GM12878 (cell line): Measurements from ENCODE around the gene GBX1. TPM values are rescaled to one million over a fixed set of nuclear protein-coding genes. Genes with fewer than 3 reads are reported as not detected.

ENCODE experiments used
- ATAC-seq: fragments of 200-7000 bp; cut with Tn5 transposase; 3 replicates; pipeline ENCODE4 v1.9.1; 2020; ENCODE audit warnings: mild to moderate bottlenecking, moderate library complexity
- Bru-seq: library from RNA; stranded (reverse); fragments of 400-500 nt; gene quantifications from one replicate; lab custom pipeline; 2021; lab: Mats Ljungman, UMichigan
- BruChase-seq, 2 experiments: library from RNA; stranded (reverse); fragments of 400-500 nt; gene quantifications; one replicate each; lab custom pipeline; 2021; lab: Mats Ljungman, UMichigan
- BruUV-seq: library from RNA; stranded (reverse); fragments of 400-500 nt; replicated peaks from 2 replicates; lab custom pipeline; 2021; lab: Mats Ljungman, UMichigan
- CTCF ChIA-PET: fragments of 300-600 bp; sonication (Branson Sonifier 250); formaldehyde crosslinking; extraction: SDS; loops from one replicate; lab custom pipeline; 2021; ENCODE audit warnings: inconsistent platforms; lab: Yijun Ruan, JAX
- POLR2A ChIA-PET: fragments of 350-600 bp; formaldehyde crosslinking; extraction: SDS; loops from one replicate; lab custom pipeline; 2021; ENCODE audit warnings: inconsistent platforms; lab: Charles Lee
- RAD21 ChIA-PET: fragments of 300-600 bp; sonication (Branson Sonifier 250); formaldehyde crosslinking; loops from one replicate; lab custom pipeline; 2023; ENCODE audit warnings: antibody characterized with exemption; ENCODE audit not compliant: unreplicated experiment; lab: Charles Lee
- SMC1A ChIA-PET: fragments of 300-600 bp; sonication (Branson Sonifier 250); formaldehyde crosslinking; loops from one replicate; lab custom pipeline; 2023; ENCODE audit not compliant: unreplicated experiment, uncharacterized antibody; lab: Charles Lee
- DNase-seq: peaks from one replicate; pipeline ENCODE4 v3.0.0-alpha.2; 2011; ENCODE audit warnings: low read depth, low spot score
- FAIRE-seq: peaks from 3 replicates; lab custom pipeline; 2011; peaks lifted over from hg19 to GRCh38; lab: Jason Lieb, UNC
- H2AFZ ChIP-seq: 2 replicates; pipeline ENCODE4 v1.6.0; 2011; ENCODE audit warnings: low read depth, low read length, control low read depth; ENCODE audit not compliant: control insufficient read depth
- H3K27ac ChIP-seq: 2 replicates; pipeline ENCODE4 v1.5.1; 2011; ENCODE audit warnings: control low read depth; ENCODE audit not compliant: control insufficient read depth, insufficient read depth
- H3K27me3 ChIP-seq, 2 experiments: replicated peaks in 1 of 2; 2 replicates each; pipeline versions ENCODE4 v1.6.0 to v1.6.1; 2011; ENCODE audit warnings: low read length in 1 of 2; ENCODE audit not compliant: control insufficient read depth in 2 of 2, insufficient read depth in 2 of 2
- H3K36me3 ChIP-seq, 2 experiments: 2 replicates each; pipeline ENCODE4 v1.5.1; 2011; ENCODE audit warnings: low read length in 1 of 2; ENCODE audit not compliant: control insufficient read depth in 2 of 2, insufficient read depth in 2 of 2
- H3K4me1 ChIP-seq: 2 replicates; pipeline ENCODE4 v1.6.1; 2011; ENCODE audit warnings: mild to moderate bottlenecking, low read length, moderate library complexity, mixed read lengths; ENCODE audit not compliant: control insufficient read depth, insufficient read depth
- H3K4me2 ChIP-seq: 2 replicates; pipeline ENCODE4 v1.6.0; 2011; ENCODE audit warnings: control low read depth; ENCODE audit not compliant: control insufficient read depth, insufficient read depth
- H3K4me3 ChIP-seq: fragments of 200-600 bp; sonication (generic); 2 replicates; pipeline ENCODE4 v1.5.1; 2016
- H3K79me2 ChIP-seq: 2 replicates; pipeline ENCODE4 v1.6.0; 2011; ENCODE audit warnings: low read length; ENCODE audit not compliant: control insufficient read depth, insufficient read depth
- H3K9ac ChIP-seq: 2 replicates; pipeline ENCODE4 v1.8.0; 2011; ENCODE audit warnings: low read length, control low read depth, mixed read lengths; ENCODE audit not compliant: control insufficient read depth, insufficient read depth
- H3K9me3 ChIP-seq: replicated peaks from 3 replicates; pipeline ENCODE4 v1.5.1; 2011; ENCODE audit warnings: mild to moderate bottlenecking, low read length; ENCODE audit not compliant: control insufficient read depth, insufficient read depth
- H4K20me1 ChIP-seq: 2 replicates; pipeline ENCODE4 v1.6.0; 2011; ENCODE audit not compliant: control insufficient read depth, insufficient read depth
- SUZ12 ChIP-seq: fragments of 200-600 bp; sonication (generic); IDR thresholded peaks from one replicate; pipeline ENCODE4 v1.6.1; 2018; ENCODE audit warnings: antibody characterized with exemption, mild to moderate bottlenecking; ENCODE audit not compliant: unreplicated experiment
- ZNF622 ChIP-seq: fragments of 450-650 bp; IDR thresholded peaks from 2 replicates; pipeline ENCODE4 v1.6.1; 2017; ENCODE audit warnings: mild to moderate bottlenecking, inconsistent platforms
- WGBS: methylation state at CpG from one replicate; pipeline ENCODE4 v1.1.6; 2016; ENCODE audit warnings: low lambda C conversion rate; ENCODE audit not compliant: insufficient replicate concordance, insufficient coverage; ENCODE audit errors: missing lambda C conversion rate; 5-methylcytosine and 5-hydroxymethylcytosine counted together
- in situ Hi-C: fragments of 300-500 bp; cut with MboI; formaldehyde crosslinking; loops from 9 replicates; pipeline ENCODE4 v1.14.3; 2018; ENCODE audit warnings: mixed read lengths
- intact Hi-C: fragments of 100-400 bp; cut with micrococcal nuclease; formaldehyde crosslinking; loops from one replicate; pipeline ENCODE4 v1.14.2; 2022; ENCODE audit not compliant: unreplicated experiment
- long read RNA-seq, 2 experiments: library from polyadenylated mRNA; unstranded; transcript quantifications; one replicate each; pipeline ENCODE4 v2.0.0, GENCODE V29; 2019 to 2020
- polyA minus RNA-seq, 3 experiments: library from RNA; depleted of rRNA, polyadenylated mRNA; stranded (reverse); fragments of >200 nt; gene quantifications; 2 replicates each; pipeline ENCODE4 v1.2.3, GENCODE V29; 2011
- polyA plus RNA-seq, 11 experiments: library from polyadenylated mRNA; depleted of rRNA in 4 of 11; unstranded in 6 of 11; stranded (reverse) in 5 of 11; fragments of >200 nt; fragmentation: Nextera tagmentation in 4 of 11; fragmentation: Illumina TruSeq in 1 of 11; extraction: Ambion mirVana in 4 of 11; extraction: Trizol in 1 of 11; gene quantifications; 1 replicate in 1 of 11; 2 replicates in 10 of 11; pipeline versions ENCODE4 v1.2.1 to v1.2.3, GENCODE V29; 2011 to 2016; ENCODE audit warnings: inconsistent platforms in 2 of 11, missing spikeins in 2 of 11, low read depth in 1 of 11
- total RNA-seq, 4 experiments: library from RNA; depleted of rRNA in 3 of 4; stranded (reverse); fragments of >200 nt in 3 of 4; fragmentation: Illumina TruSeq in 1 of 4; extraction: Trizol in 1 of 4; gene quantifications; 2 replicates each; pipeline versions ENCODE4 v1.2.1 to v1.2.3, GENCODE V29; 2013 to 2021

GBX1 gene
- total RNA-seq (2013; cell fraction: nucleolus; rRNA removed) = not detected in 2 replicates
- total RNA-seq (2014; rRNA removed) = not detected in 2 replicates
- total RNA-seq (2014; rRNA removed; fragmentation: Illumina TruSeq; extraction: Trizol) = not detected in 2 replicates
- not detected in 2 replicates for total RNA-seq (2021)
- polyA plus RNA-seq (2011; ENCODE audit: low read depth) = not detected
- not detected in 2 replicates for polyA plus RNA-seq (2011; rRNA removed)
- polyA plus RNA-seq (2011; cell fraction: cytosol; rRNA removed) = not detected in 2 replicates
- not detected in 2 replicates for polyA plus RNA-seq (2011; cell fraction: nucleus; rRNA removed)
- polyA plus RNA-seq (2012) = not detected in 2 replicates
- not detected in 2 replicates for polyA plus RNA-seq (2014; fragmentation: Illumina TruSeq; extraction: Trizol)
- polyA plus RNA-seq (2014; fragmentation: Nextera tagmentation; extraction: Ambion mirVana) = not detected
- not detected in 2 replicates for polyA plus RNA-seq (2014; rRNA removed)
- polyA plus RNA-seq (2016; fragmentation: Nextera tagmentation; extraction: Ambion mirVana) = not detected
- polyA minus RNA-seq (2011; rRNA and poly(A)+ RNA removed) = not detected in 2 replicates
- not detected in 2 replicates for polyA minus RNA-seq (2011; cell fraction: cytosol; rRNA and poly(A)+ RNA removed)
- not detected in 2 replicates for polyA minus RNA-seq (2011; cell fraction: nucleus; rRNA and poly(A)+ RNA removed)
- Bru-seq, nascent RNA = not detected
- not detected for BruChase-seq, experiment 1, labeled RNA remaining after a 6-hour chase
- BruChase-seq, experiment 2, labeled RNA remaining after a 2-hour chase = not detected
- long read RNA-seq, experiment 1 = 0 reads
- long read RNA-seq, experiment 2 = 0 reads

GRCh38 chr7:151167197-151167961, at the start of gene GBX1:
GBX1 (minus strand) TSS chr7:151167694; CDS start chr7:151167548, 146 bp downstream.
- Histone ChIP-seq H3K9ac (no peak within 1 kb of the TSS), H3K4me2 (peak within 1 kb of the TSS; percentile 47), H3K4me1 (no peaks in the 10 kb centered on the region), H3K36me3 (no peaks in the 10 kb centered on the region), H3K27ac (no peak within 1 kb of the TSS), H3K27me3 (peaks cover 14 to 23% of the 10 kb centered on the region in 2 experiments), H4K20me1 (no peaks in the 10 kb centered on the region), H2AFZ (peak within 1 kb of the TSS; percentile 13; the same call in 1 of the 2 replicates), H3K79me2 (no peaks in the 10 kb centered on the region), H3K9me3 (no peaks in the 10 kb centered on the region), H3K4me3 (no peak within 1 kb of the TSS)
- TF ChIP-seq SUZ12 = peak; percentile 99
- TF ChIP-seq ZNF622 = no peak
- RAD21 ChIA-PET = no interaction called here
- 23% methylated on average over 30 of the region's 101 CpGs for WGBS
- FAIRE-seq (no peak), ATAC-seq (peak; percentile 16; the same call in 1 of the 3 replicates), DNase-seq (no peak)
- CTCF ChIA-PET = interaction anchor here (0.7 to 2.0 kb wide), 2 partner anchors 12 to 43 kb away, joined by 4 to 5 read pairs; no protein-coding TSS in a partner anchor
- intact Hi-C loops = no loop called here
- SMC1A ChIA-PET = no interaction called here
- POLR2A ChIA-PET = no interaction called here
- BruUV-seq = no TSS peak
- in situ Hi-C loops = no loop called here
